CD4-positive, alpha-beta T cell treated with Interleukin-2 at 100 ng/mL for 4 hours (primary cell): ENCODE measurements around the gene GMPR.

ENCODE experiments used
- DNase-seq: peaks from one replicate; pipeline ENCODE4 v3.0.0-alpha.2; 2020; ENCODE audit warnings: low spot score

The GMPR gene

DNA sequence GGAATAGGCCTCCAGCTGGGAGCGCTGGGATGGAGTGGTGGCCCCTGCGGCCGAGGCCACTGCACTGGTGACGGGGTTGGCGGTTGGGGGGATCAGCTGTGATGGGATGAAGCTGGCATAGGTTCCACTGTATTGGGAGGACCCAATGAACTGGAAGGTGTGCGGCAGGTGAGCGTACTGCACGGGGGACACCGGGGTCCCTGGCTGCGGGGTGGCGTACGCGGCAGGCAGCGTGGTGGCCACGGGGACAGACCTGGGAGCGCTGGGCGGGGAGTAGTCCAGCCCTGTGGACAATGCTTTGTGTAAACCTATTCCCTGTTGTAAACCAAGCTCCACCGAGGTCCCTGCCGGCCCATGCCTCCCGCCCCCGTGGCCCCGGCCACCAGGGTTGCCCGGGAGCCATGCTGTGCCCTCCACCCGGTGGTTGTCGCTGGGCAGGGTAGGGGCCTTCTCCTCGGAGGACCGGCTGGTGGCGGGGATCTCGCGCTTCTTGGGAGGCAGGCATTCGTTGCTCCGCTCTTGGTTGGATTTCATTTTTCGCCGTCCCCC, 89.5 kb downstream of the GMPR start:
- no peak for DNase-seq

DNA sequence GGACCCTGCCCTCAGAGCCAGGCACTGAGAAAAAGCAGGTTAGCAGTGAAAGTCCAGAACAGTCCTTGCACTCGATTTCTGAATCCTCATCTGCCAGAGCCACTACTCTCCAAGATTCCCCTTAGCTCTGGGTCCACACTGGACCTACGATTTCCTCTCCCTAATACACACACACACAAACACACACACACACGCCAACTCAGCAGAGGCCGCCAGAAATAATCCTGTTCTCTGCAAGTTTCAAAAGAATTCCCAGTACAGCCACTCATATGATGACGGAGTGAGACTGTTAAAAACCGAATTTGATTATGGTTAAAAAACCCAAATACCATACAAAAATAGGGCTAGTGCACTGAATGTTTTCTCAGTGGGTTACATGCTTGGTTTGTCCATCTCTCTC, 90.8 kb downstream of the GMPR start:
- DNase-seq, result no peak

- peak; percentile 71 for DNase-seq
Measured at GRCh38 chr6:16331384-16332174, 93.2 kb downstream of the GMPR start.

GRCh38 chr6:16332175-16332542, 93.8 kb downstream of the GMPR start:
- DNase-seq, result peak; percentile 90

- no peak for DNase-seq
Measured at GRCh38 chr6:16333580-16333979, 95.2 kb downstream of the GMPR start.

- DNase-seq, result no peak
Measured at GRCh38 chr6:16334671-16335070, 96.3 kb downstream of the GMPR start.

- DNase-seq, result no peak
Measured at GRCh38 chr6:16335176-16335575, 96.8 kb downstream of the GMPR start.

- DNase-seq, result no peak
Measured at GRCh38 chr6:16336056-16336818, 97.8 kb downstream of the GMPR start.

DNA sequence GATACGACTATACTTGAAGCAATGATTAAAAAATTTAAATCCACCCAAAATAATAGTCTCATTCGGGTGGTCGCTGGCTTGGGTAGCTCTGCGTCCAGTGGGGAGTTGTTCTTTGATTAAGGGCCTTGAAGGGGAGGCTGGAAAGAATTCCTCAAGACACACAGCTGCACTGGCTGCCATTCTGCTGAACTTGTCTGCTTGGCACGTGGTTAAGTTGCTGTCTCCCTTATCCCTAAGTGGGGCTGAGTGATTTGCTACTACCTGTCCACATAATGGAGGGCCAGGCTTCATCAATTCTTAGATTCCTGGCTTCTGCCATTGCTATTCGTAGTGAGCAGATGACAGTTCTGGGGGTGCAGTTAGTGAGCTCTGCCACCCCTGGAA, 98.5 kb downstream of the GMPR start:
- DNase-seq, result no peak

GRCh38 chr6:16337295-16337975, 99.0 kb downstream of the GMPR start:
- DNase-seq, result no peak

DNA sequence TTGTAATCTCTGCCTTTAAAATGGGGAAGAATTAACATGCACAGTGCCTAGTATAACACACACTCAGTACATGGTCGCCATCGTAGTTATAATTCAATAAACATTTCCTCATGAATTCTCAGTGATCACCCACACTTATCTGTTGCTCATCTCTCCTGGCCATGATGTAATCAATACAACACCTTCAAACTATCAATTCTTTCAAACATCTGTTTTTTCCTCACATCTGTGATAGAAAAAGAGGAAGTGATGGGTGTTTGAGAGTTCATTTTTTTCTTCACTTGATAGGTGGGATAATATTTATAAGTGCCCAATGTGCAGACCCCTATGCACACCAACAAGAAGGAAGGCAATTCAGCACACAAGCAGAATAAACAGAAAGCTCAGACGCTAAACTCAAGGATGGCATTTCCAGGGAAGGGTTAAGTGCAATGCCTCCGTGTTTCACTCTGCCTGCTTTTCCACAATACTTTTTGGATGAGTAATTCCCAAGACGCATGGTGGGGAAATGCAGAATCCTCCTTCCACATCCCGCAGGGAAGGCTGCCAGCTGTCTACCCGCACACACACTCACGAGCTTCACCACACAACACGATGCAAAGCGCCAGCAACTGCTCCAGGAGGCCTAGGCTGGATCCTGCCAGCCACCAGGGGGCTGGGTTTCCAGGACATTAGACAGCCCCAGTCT, 100.3 kb downstream of the GMPR start:
- DNase-seq, result no peak

GRCh38 chr6:16339265-16339587, 100.8 kb downstream of the GMPR start:
- DNase-seq, result no peak

DNA sequence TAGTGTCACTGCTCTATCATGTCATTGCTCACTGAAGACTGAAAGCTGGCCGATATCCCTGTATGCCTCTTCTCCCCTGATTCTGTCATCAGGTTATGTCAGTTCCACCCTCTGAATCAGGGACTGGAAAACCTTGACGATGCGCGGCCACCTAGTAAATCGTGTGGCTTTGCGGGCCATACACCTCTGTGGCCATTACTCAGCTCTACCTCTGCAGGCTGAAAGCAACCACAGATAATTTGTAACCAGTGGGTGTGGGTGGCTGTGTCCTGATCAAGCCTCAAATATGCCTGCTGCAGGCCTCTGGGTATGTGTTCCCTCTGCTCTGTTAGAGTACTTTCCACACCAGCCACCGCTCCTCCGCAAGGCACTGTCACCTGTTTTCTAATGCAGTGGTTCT, 105.2 kb downstream of the GMPR start:
- no peak for DNase-seq

DNA sequence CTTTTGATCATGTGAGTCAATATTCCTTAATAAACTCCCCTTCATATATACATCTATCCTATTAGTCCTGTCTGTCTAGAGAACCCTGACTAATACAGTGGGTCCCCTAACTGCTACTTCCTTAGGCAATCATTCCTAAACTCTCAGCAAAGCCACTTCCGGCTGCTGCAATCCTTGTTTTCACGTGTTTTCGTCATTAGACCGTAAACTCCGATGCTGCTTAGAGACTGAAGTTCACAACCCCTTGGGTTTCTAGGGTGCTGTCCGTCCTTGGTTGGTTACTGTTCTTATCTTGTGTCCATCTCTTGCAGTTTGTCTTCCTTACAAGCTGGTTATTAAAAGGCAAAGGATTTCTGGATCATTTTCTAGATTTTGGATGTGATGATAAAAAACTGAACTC, 106.4 kb downstream of the GMPR start:
- DNase-seq, result no peak
